Thoracic aorta (tissue), 2 donors: ENCODE data around the gene S100A8. TPM values are rescaled to one million over a fixed set of nuclear protein-coding genes. Genes with fewer than 3 reads are reported as not detected.
A peak's percentile ranks its signal among the peaks of the same experiment; 100 is the strongest.

Source experiments
- ATAC-seq: fragments of 150-250 bp; one replicate; pipeline ENCODE4 v1.8.0; 2017; ENCODE audit warnings: low read depth; ENCODE audit not compliant: insufficient number of reproducible peaks, low FRiP score
- DNase-seq: peaks from one replicate; pipeline ENCODE4 v3.0.0-alpha.2; 2020; ENCODE audit warnings: low spot score
- H3K27ac ChIP-seq, 2 donors: fragments of 200-600 bp; sonication (generic); 1 replicate in 1 of 2; 2 replicates in 1 of 2; pipeline ENCODE4 v1.5.1; 2016; ENCODE audit warnings: mild to moderate bottlenecking in 2 of 2, moderate library complexity in 2 of 2
- H3K27me3 ChIP-seq: fragments of 200-600 bp; sonication (generic); replicated peaks from 2 replicates; pipeline ENCODE4 v1.6.0; 2016; ENCODE audit warnings: mild to moderate bottlenecking; ENCODE audit not compliant: insufficient read depth
- H3K36me3 ChIP-seq: fragments of 200-600 bp; sonication (generic); one replicate; pipeline ENCODE4 v1.5.1; 2016
- H3K4me1 ChIP-seq, 2 donors: fragments of 200-600 bp; sonication (generic); 1 replicate in 1 of 2; 2 replicates in 1 of 2; pipeline versions ENCODE4 v1.5.1 to v1.6.0; 2016; ENCODE audit warnings: low read depth in 2 of 2, mild to moderate bottlenecking in 1 of 2; ENCODE audit not compliant: control insufficient read depth in 1 of 2
- H3K4me3 ChIP-seq: fragments of 200-600 bp; sonication (generic); 2 replicates; pipeline ENCODE4 v1.5.1; 2016; ENCODE audit warnings: mild to moderate bottlenecking
- H3K9me3 ChIP-seq: fragments of 200-600 bp; sonication (generic); 2 replicates; pipeline ENCODE4 v1.5.1; 2016
- CTCF ChIP-seq: fragments of 200-600 bp; sonication (generic); IDR thresholded peaks from one replicate; pipeline ENCODE4 v1.5.1; 2019; ENCODE audit warnings: antibody characterized with exemption
- total RNA-seq, 2 donors: library from RNA; depleted of rRNA; stranded (reverse); fragments of >200 nt; gene quantifications; one replicate each; pipeline versions ENCODE4 v1.1.0 to v1.2.3, GENCODE V29; 2016

The S100A8 gene
- total RNA-seq, 2 donors from 2014 or later = 31.5 to 95.4 TPM

GRCh38 chr1:153357853-153358690 is 32.8 kb downstream of the S100A8 start, which contains the start of gene S100A9:
Gene S100A9, plus strand, starts transcription at chr1:153357854. Its CDS starts 430 bp downstream, at chr1:153358284.
- no peaks in the 10 kb centered on the region for H3K27me3 ChIP-seq
- H3K36me3 ChIP-seq = no peaks in the 10 kb centered on the region
- no peak for TF ChIP-seq CTCF
- no peaks in the 10 kb centered on the region for H3K4me1 ChIP-seq
- H3K4me3 ChIP-seq = peak within 1 kb of the TSS; percentile 26
- ATAC-seq (no peak), DNase-seq (no peak)
- H3K9me3 ChIP-seq = no peaks in the 10 kb centered on the region
- H3K27ac ChIP-seq = no peak within 1 kb of the TSS

GRCh38 chr1:153357076-153357852 is 33.6 kb downstream of the S100A8 start:
- no peak for DNase-seq
- no peaks in the 10 kb centered on the region for H3K9me3 ChIP-seq
- no peak overlapping the region for H3K27ac ChIP-seq
- no peak for ATAC-seq
- peak overlapping the region; percentile 14 for H3K4me3 ChIP-seq
- no peak for TF ChIP-seq CTCF
- no peaks in the 10 kb centered on the region for H3K4me1 ChIP-seq
- H3K36me3 ChIP-seq = no peaks in the 10 kb centered on the region
- no peaks in the 10 kb centered on the region for H3K27me3 ChIP-seq

GRCh38 chr1:153356392-153357075 is 34.3 kb downstream of the S100A8 start:
- no peak overlapping the region for H3K4me3 ChIP-seq
- H3K27ac ChIP-seq = no peak overlapping the region
- no peaks in the 10 kb centered on the region for H3K27me3 ChIP-seq
- H3K36me3 ChIP-seq = no peaks in the 10 kb centered on the region
- no peak for DNase-seq
- ATAC-seq = no peak
- no peaks in the 10 kb centered on the region for H3K4me1 ChIP-seq
- no peak for TF ChIP-seq CTCF
- H3K9me3 ChIP-seq = no peaks in the 10 kb centered on the region

- Histone ChIP-seq H3K4me1 (no peaks in the 10 kb centered on the region), H3K9me3 (no peaks in the 10 kb centered on the region), H3K36me3 (no peaks in the 10 kb centered on the region), H3K27me3 (no peaks in the 10 kb centered on the region), H3K27ac (no peak overlapping the region), H3K4me3 (no peak overlapping the region)
- ATAC-seq (no peak), DNase-seq (no peak)
- TF ChIP-seq CTCF = no peak
These were observed 35.3 kb downstream of the S100A8 start for GRCh38 chr1:153355445-153356071.
